Erythroblast (primary cell): Measurements from ENCODE around the gene ALG12.

Source experiments
- GATA1 ChIP-seq: IDR thresholded peaks from 2 replicates; pipeline ENCODE4 v1.6.1; 2011; ENCODE audit warnings: low read depth, mild to moderate bottlenecking, control low read depth, low read length, moderate library complexity
- POLR2A ChIP-seq: IDR thresholded peaks from 2 replicates; pipeline ENCODE4 v1.6.1; 2011; ENCODE audit warnings: mild to moderate bottlenecking, low read length

DNA sequence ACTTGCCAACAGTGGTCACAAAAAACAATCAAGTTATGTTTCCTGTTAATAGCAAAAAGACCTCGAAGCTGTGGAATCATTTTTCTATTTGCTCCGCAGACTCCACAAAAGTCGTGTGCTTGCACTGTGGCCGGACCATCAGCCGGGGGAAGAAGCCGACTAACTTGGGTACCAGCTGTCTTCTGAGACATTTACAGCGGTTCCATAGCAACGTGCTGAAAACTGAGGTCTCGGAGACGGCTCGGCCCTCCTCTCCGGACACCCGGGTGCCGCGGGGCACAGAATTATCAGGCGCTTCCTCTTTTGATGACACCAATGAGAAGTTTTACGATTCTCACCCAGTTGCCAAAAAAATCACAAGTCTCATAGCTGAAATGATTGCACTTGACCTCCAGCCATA, 33.0 kb downstream of the ALG12 start:
- TF ChIP-seq POLR2A: no peak
- no peak for TF ChIP-seq GATA1
